H9 (cell line): ENCODE data around the gene PGM2. TPM values are rescaled to one million over a fixed set of nuclear protein-coding genes. Genes with fewer than 3 reads are reported as not detected.

Experiments used
- DNase-seq: peaks from one replicate; pipeline ENCODE4 v3.0.0-alpha.2; 2017
- H2AFZ ChIP-seq: one replicate; pipeline ENCODE4 v1.6.1; 2013; ENCODE audit warnings: mild to moderate bottlenecking, low read length, control low read depth, moderate library complexity
- H2AK5ac ChIP-seq: 2 replicates; pipeline ENCODE4 v1.6.1; 2013; ENCODE audit warnings: low read length, control low read depth, mixed read lengths; ENCODE audit not compliant: insufficient read length
- H2BK120ac ChIP-seq: one replicate; pipeline ENCODE4 v1.6.1; 2013; ENCODE audit warnings: low read depth, mild to moderate bottlenecking, low read length, control low read depth, inconsistent platforms; ENCODE audit not compliant: poor library complexity, severe bottlenecking
- H2BK12ac ChIP-seq: 2 replicates; pipeline ENCODE4 v1.6.1; 2013; ENCODE audit warnings: low read length, control low read depth, mixed read lengths, low read depth; ENCODE audit not compliant: insufficient read length
- H2BK15ac ChIP-seq: 2 replicates; pipeline ENCODE4 v1.6.1; 2013; ENCODE audit warnings: low read depth, low read length, control low read depth
- H2BK20ac ChIP-seq: one replicate; pipeline ENCODE4 v1.6.1; 2013; ENCODE audit warnings: low read depth, mild to moderate bottlenecking, low read length, control low read depth, inconsistent platforms; ENCODE audit not compliant: poor library complexity, severe bottlenecking
- H2BK5ac ChIP-seq: 2 replicates; pipeline ENCODE4 v1.6.1; 2013; ENCODE audit warnings: low read length, control low read depth, mixed read lengths; ENCODE audit not compliant: insufficient read length
- H3K14ac ChIP-seq: 2 replicates; pipeline ENCODE4 v1.6.1; 2013; ENCODE audit warnings: low read length, control low read depth; ENCODE audit not compliant: insufficient read depth
- H3K18ac ChIP-seq: 2 replicates; pipeline ENCODE4 v1.6.1; 2013; ENCODE audit warnings: low read depth, mild to moderate bottlenecking, mixed read lengths, low read length, control low read depth; ENCODE audit not compliant: insufficient read length
- H3K23ac ChIP-seq: 2 replicates; pipeline ENCODE4 v1.6.1; 2013; ENCODE audit warnings: low read length, control low read depth, mixed read lengths, low read depth; ENCODE audit not compliant: insufficient read length
- H3K23me2 ChIP-seq: 2 replicates; pipeline ENCODE4 v1.6.1; 2013; ENCODE audit warnings: low read depth, mild to moderate bottlenecking, mixed read lengths, low read length, control low read depth; ENCODE audit not compliant: insufficient read length, poor library complexity, severe bottlenecking
- H3K27ac ChIP-seq: 2 replicates; pipeline ENCODE4 v1.5.1; 2013; ENCODE audit warnings: low read length, control low read depth, mixed read lengths, low read depth; ENCODE audit not compliant: insufficient read length
- H3K27me3 ChIP-seq: 2 replicates; pipeline ENCODE4 v1.6.1; 2013; ENCODE audit warnings: low read length, control low read depth, inconsistent platforms; ENCODE audit not compliant: insufficient read depth
- H3K4ac ChIP-seq: 2 replicates; pipeline ENCODE4 v1.6.1; 2013; ENCODE audit warnings: low read depth, mild to moderate bottlenecking, control low read depth, inconsistent platforms, low read length, moderate library complexity
- H3K4me1 ChIP-seq: 2 replicates; pipeline ENCODE4 v1.6.1; 2013; ENCODE audit warnings: low read length, control low read depth, inconsistent platforms; ENCODE audit not compliant: insufficient read depth
- H3K4me2 ChIP-seq: 2 replicates; pipeline ENCODE4 v1.6.1; 2013; ENCODE audit warnings: low read length, control low read depth, mixed read lengths; ENCODE audit not compliant: insufficient read length, insufficient read depth
- H3K56ac ChIP-seq: 2 replicates; pipeline ENCODE4 v1.6.1; 2013; ENCODE audit warnings: low read depth, mild to moderate bottlenecking, mixed read lengths, low read length, control low read depth; ENCODE audit not compliant: insufficient read length
- H3K79me1 ChIP-seq: 2 replicates; pipeline ENCODE4 v1.6.1; 2013; ENCODE audit warnings: low read depth, mild to moderate bottlenecking, moderate library complexity, low read length, control low read depth, inconsistent platforms; ENCODE audit not compliant: insufficient read depth, poor library complexity, severe bottlenecking
- H3K79me2 ChIP-seq: 2 replicates; pipeline ENCODE4 v1.6.1; 2013; ENCODE audit warnings: low read length, control low read depth, inconsistent platforms; ENCODE audit not compliant: insufficient read depth
- H3K9ac ChIP-seq: 2 replicates; pipeline ENCODE4 v1.6.1; 2013; ENCODE audit warnings: low read length, control low read depth, mixed read lengths; ENCODE audit not compliant: insufficient read length; ENCODE audit errors: extremely low read depth
- H3K9me3 ChIP-seq: one replicate; pipeline ENCODE4 v1.6.1; 2013; ENCODE audit warnings: low read depth, low read length, inconsistent platforms; ENCODE audit not compliant: control insufficient read depth
- H3T11ph ChIP-seq: one replicate; pipeline ENCODE4 v1.6.1; 2013; ENCODE audit warnings: mild to moderate bottlenecking, low read length, control low read depth, inconsistent platforms
- H4K20me1 ChIP-seq: one replicate; pipeline ENCODE4 v1.6.1; 2013; ENCODE audit not compliant: control insufficient read depth, insufficient read length, insufficient read depth
- H4K5ac ChIP-seq: 2 replicates; pipeline ENCODE4 v1.6.1; 2013; ENCODE audit warnings: low read depth, mild to moderate bottlenecking, mixed read lengths, low read length, control low read depth; ENCODE audit not compliant: insufficient read length
- H4K8ac ChIP-seq: replicated peaks from 2 replicates; pipeline ENCODE4 v1.6.1; 2013; ENCODE audit warnings: low read length, control low read depth, mixed read lengths, low read depth; ENCODE audit not compliant: insufficient read length
- H4K91ac ChIP-seq: 2 replicates; pipeline ENCODE4 v1.6.1; 2013; ENCODE audit warnings: low read depth, mild to moderate bottlenecking, moderate library complexity, mixed read lengths, low read length, control low read depth; ENCODE audit not compliant: insufficient read length
- H3K27ac Mint-ChIP-seq, 3 experiments: 2 replicates in 2 of 3; 3 replicates in 1 of 3; pipeline ENCODE4 v1.8.0; 2020 to 2021; ENCODE audit warnings: mixed read lengths in 3 of 3, mild to moderate bottlenecking in 1 of 3, moderate library complexity in 1 of 3
- H3K27me3 Mint-ChIP-seq: 2 replicates; pipeline ENCODE4 v1.8.0; 2021; ENCODE audit warnings: low read depth, mild to moderate bottlenecking, moderate library complexity, mixed read lengths
- H3K36me3 Mint-ChIP-seq, 3 experiments: 2 replicates in 2 of 3; 3 replicates in 1 of 3; pipeline ENCODE4 v1.8.0; 2020 to 2021; ENCODE audit warnings: low read depth in 3 of 3, mixed read lengths in 3 of 3; ENCODE audit not compliant: insufficient read depth in 1 of 3
- H3K4me1 Mint-ChIP-seq, 2 experiments: 2 replicates each; pipeline ENCODE4 v1.8.0; 2020; ENCODE audit warnings: mixed read lengths in 2 of 2
- H3K4me3 Mint-ChIP-seq, 2 experiments: 2 replicates in 1 of 2; 3 replicates in 1 of 2; pipeline ENCODE4 v1.8.0; 2020 to 2021; ENCODE audit warnings: mild to moderate bottlenecking in 2 of 2, mixed read lengths in 2 of 2, moderate library complexity in 1 of 2
- H3K9me3 Mint-ChIP-seq, 2 experiments: 2 replicates in 1 of 2; 3 replicates in 1 of 2; pipeline ENCODE4 v1.8.0; 2020; ENCODE audit warnings: mild to moderate bottlenecking in 2 of 2, mixed read lengths in 2 of 2, moderate library complexity in 1 of 2
- WGBS: extraction: QIAGEN DNeasy Blood & Tissue Kit; methylation state at CpG from one replicate; pipeline ENCODE4 v1.1.7; 2013; ENCODE audit warnings: missing lambda C conversion rate, low lambda C conversion rate, mixed read lengths; ENCODE audit not compliant: insufficient read length; ENCODE audit errors: extremely low coverage; 5-methylcytosine and 5-hydroxymethylcytosine counted together
- total RNA-seq: library from RNA; stranded (reverse); gene quantifications from 2 replicates; pipeline ENCODE4 v1.2.1, GENCODE V29; 2021
- TF ChIP-seq, protein P1 (sequence below): fragments of 200-600 bp; sonication (generic); conservative IDR thresholded peaks from 3 replicates; pipeline ENCODE4 v1.8.0; 2021; ENCODE audit warnings: antibody characterized with exemption, mild to moderate bottlenecking

Gene PGM2
- total RNA-seq, 1 experiment from 2014 or later, result 26.6 TPM

DNA sequence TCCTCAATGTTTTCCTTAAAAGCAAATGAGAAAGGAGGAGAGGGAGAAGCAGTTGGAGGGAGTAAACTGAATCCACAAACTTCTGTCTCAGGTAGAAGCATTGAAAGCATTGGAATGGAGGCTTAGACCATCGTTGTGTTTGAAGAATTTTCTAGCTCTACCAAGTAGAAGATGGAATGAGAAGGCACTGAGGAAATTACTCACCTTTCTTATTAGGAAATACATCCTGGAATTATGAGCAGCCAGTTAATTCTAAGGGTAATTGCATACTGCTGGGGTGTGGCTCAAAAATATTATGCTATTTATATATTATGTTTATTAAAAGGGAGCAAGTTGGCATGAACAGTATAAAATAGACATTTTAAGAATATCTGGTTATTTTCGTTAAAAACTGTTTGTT is 12.9 kb downstream of the PGM2 start:
- Mint-ChIP-seq H3K27ac (no peak overlapping the region; a peak in 1 of 7 replicates), H3K4me1 (no peaks in the 10 kb centered on the region), H3K9me3 (no peaks in the 10 kb centered on the region), H3K27me3 (no peaks in the 10 kb centered on the region), H3K36me3 (peaks cover 11 to 36% (median 22%) of the 10 kb centered on the region in 3 experiments; a peak in 6 of 7 replicates), H3K4me3 (no peak overlapping the region)
- Histone ChIP-seq H2BK15ac (no peak overlapping the region), H3K27me3 (no peaks in the 10 kb centered on the region), H3K9me3 (no peaks in the 10 kb centered on the region), H2BK5ac (no peak overlapping the region), H4K20me1 (no peaks in the 10 kb centered on the region), H3K4me2 (no peak overlapping the region), H2AFZ (no peak overlapping the region), H3K23me2 (no peaks in the 10 kb centered on the region), H3K23ac (no peak overlapping the region), H3K14ac (no peak overlapping the region), H3K18ac (no peak overlapping the region), H3K56ac (no peak overlapping the region), H2BK20ac (no peak overlapping the region), H2BK12ac (no peak overlapping the region), H3K4ac (no peak overlapping the region), H3T11ph (no peak overlapping the region), H4K8ac (no peak overlapping the region), H3K79me2 (no peaks in the 10 kb centered on the region), H4K91ac (no peak overlapping the region), H3K27ac (no peak overlapping the region), H2BK120ac (no peak overlapping the region), H2AK5ac (no peak overlapping the region), H3K9ac (no peak overlapping the region), H3K79me1 (no peaks in the 10 kb centered on the region), H3K4me1 (no peaks in the 10 kb centered on the region), H4K5ac (no peak overlapping the region)
- TF ChIP-seq, protein P1, sequence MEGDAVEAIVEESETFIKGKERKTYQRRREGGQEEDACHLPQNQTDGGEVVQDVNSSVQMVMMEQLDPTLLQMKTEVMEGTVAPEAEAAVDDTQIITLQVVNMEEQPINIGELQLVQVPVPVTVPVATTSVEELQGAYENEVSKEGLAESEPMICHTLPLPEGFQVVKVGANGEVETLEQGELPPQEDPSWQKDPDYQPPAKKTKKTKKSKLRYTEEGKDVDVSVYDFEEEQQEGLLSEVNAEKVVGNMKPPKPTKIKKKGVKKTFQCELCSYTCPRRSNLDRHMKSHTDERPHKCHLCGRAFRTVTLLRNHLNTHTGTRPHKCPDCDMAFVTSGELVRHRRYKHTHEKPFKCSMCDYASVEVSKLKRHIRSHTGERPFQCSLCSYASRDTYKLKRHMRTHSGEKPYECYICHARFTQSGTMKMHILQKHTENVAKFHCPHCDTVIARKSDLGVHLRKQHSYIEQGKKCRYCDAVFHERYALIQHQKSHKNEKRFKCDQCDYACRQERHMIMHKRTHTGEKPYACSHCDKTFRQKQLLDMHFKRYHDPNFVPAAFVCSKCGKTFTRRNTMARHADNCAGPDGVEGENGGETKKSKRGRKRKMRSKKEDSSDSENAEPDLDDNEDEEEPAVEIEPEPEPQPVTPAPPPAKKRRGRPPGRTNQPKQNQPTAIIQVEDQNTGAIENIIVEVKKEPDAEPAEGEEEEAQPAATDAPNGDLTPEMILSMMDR, result no peak
- no CpG with 5 or more reads among the region's 2 CpGs for WGBS
- DNase-seq, result no peak
